ENCODE measurements around the gene CDC25B. TPM values are rescaled to one million over a fixed set of nuclear protein-coding genes. Genes with fewer than 3 reads are reported as not detected.

CDC25B gene
- total RNA-seq: 10 to 100 TPM; 18.1 to 25.0 (median 22.0) TPM

GRCh38 chr20:3795511-3796468, at the start of gene CDC25B:
CDC25B (plus strand) TSS chr20:3796310; CDS start chr20:3796532, 222 bp downstream.
- Histone ChIP-seq H3K27me3 (no peaks in the 10 kb centered on the region), H3K27ac (peak within 1 kb of the TSS; percentile 97 to 100), H3K4me3 (peak within 1 kb of the TSS; percentile 59 to 93 (median 69)), H3K4me1 (peaks cover 0 to 8% of the 10 kb centered on the region in 2 donors), H3K36me3 (no peaks in the 10 kb centered on the region), H3K9me3 (no peaks in the 10 kb centered on the region)
- intact Hi-C loops (cut with DNase I; ENCODE audit: low total_unique reads): no loop called here
- TF ChIP-seq POLR2A (IDR thresholded peaks at IDR 0.05) (peak; percentile 15), POLR2AphosphoS5 (IDR thresholded peaks at IDR 0.05) (peak; percentile 84 to 93 (median 84)), CTCF (IDR thresholded peaks at IDR 0.05) (peak; percentile 74 to 83 (median 75))
- peak; percentile 91 to 95 for DNase-seq (ENCODE audit: low spot score in 2 of 2)

- intact Hi-C loops (cut with DNase I; ENCODE audit: low total_unique reads): no loop called here
- Histone ChIP-seq H3K4me3 (no peak overlapping the region), H3K27me3 (peaks cover 7 to 21% of the 10 kb centered on the region in 2 donors), H3K36me3 (no peaks in the 10 kb centered on the region), H3K9me3 (no peaks in the 10 kb centered on the region), H3K27ac (no peak overlapping the region), H3K4me1 (no peaks in the 10 kb centered on the region)
- TF ChIP-seq POLR2A (IDR thresholded peaks at IDR 0.05) (no peak), POLR2AphosphoS5 (IDR thresholded peaks at IDR 0.05) (no peak), CTCF (IDR thresholded peaks at IDR 0.05) (no peak)
- no peak for DNase-seq (ENCODE audit: low spot score in 2 of 2)
These were observed 48.6 kb upstream of the CDC25B start for GRCh38 chr20:3747471-3747870.

- no peak for DNase-seq (ENCODE audit: low spot score in 2 of 2)
- Histone ChIP-seq H3K36me3 (no peaks in the 10 kb centered on the region), H3K27ac (no peak overlapping the region), H3K27me3 (peaks cover 7 to 21% of the 10 kb centered on the region in 2 donors), H3K4me1 (no peaks in the 10 kb centered on the region), H3K4me3 (no peak overlapping the region), H3K9me3 (no peaks in the 10 kb centered on the region)
- TF ChIP-seq POLR2AphosphoS5 (IDR thresholded peaks at IDR 0.05) (no peak), CTCF (IDR thresholded peaks at IDR 0.05) (no peak), POLR2A (IDR thresholded peaks at IDR 0.05) (no peak)
- intact Hi-C loops (cut with DNase I; ENCODE audit: low total_unique reads): no loop called here
These were observed 48.0 kb upstream of the CDC25B start for GRCh38 chr20:3748073-3748472.

GRCh38 chr20:3749087-3749688, 46.9 kb upstream of the CDC25B start:
- no peaks in the 10 kb centered on the region for H3K36me3 ChIP-seq
- intact Hi-C loops (cut with DNase I; ENCODE audit: low total_unique reads): no loop called here
- H3K27me3 ChIP-seq: peaks cover 7 to 21% of the 10 kb centered on the region in 2 donors
- no peaks in the 10 kb centered on the region for H3K4me1 ChIP-seq
- H3K4me3 ChIP-seq: peak overlapping the region in 1 of 3 donors; percentile 48
- TF ChIP-seq CTCF (IDR thresholded peaks at IDR 0.05): no peak
- no peak for TF ChIP-seq POLR2A (IDR thresholded peaks at IDR 0.05)
- TF ChIP-seq POLR2AphosphoS5 (IDR thresholded peaks at IDR 0.05): no peak
- no peaks in the 10 kb centered on the region for H3K9me3 ChIP-seq
- DNase-seq (ENCODE audit: low spot score in 2 of 2): no peak
- no peak overlapping the region for H3K27ac ChIP-seq

Data from breast epithelium (tissue), 4 donors.